ENCODE measurements around the gene KRT15.

Gene KRT15

GRCh38 chr17:41504246-41504977, 14.3 kb downstream of the KRT15 start:
- DNase-seq (ENCODE audit: low spot score) = no peak

- no peak for DNase-seq (ENCODE audit: low spot score)
Observed at GRCh38 chr17:41503202-41503601, 15.5 kb downstream of the KRT15 start.

- DNase-seq (ENCODE audit: low spot score) = no peak
Observed at GRCh38 chr17:41500131-41500911, 18.4 kb downstream of the KRT15 start.

- no peak for DNase-seq (ENCODE audit: low spot score)
Observed at GRCh38 chr17:41499714-41500113, 19.0 kb downstream of the KRT15 start.

DNA sequence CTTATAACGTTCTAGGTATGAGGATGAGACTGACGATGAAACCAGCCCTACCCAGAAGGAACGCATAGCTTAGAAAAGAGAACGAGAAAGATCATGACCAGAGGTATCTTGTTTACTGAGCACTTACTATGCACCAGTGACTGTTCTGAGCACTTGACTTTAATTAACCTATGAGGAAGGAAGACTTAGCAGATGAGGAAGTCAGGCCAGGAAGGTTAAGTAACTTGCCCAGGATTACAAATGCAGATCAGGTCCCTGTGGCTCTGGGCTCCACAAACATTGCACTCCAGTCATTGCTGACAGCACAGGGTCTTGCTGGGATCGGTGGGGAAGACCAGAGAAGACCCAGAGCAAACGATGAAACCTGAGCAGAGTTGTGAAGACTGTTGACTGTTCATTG, 20.4 kb downstream of the KRT15 start:
- no peak for DNase-seq (ENCODE audit: low spot score)

DNA sequence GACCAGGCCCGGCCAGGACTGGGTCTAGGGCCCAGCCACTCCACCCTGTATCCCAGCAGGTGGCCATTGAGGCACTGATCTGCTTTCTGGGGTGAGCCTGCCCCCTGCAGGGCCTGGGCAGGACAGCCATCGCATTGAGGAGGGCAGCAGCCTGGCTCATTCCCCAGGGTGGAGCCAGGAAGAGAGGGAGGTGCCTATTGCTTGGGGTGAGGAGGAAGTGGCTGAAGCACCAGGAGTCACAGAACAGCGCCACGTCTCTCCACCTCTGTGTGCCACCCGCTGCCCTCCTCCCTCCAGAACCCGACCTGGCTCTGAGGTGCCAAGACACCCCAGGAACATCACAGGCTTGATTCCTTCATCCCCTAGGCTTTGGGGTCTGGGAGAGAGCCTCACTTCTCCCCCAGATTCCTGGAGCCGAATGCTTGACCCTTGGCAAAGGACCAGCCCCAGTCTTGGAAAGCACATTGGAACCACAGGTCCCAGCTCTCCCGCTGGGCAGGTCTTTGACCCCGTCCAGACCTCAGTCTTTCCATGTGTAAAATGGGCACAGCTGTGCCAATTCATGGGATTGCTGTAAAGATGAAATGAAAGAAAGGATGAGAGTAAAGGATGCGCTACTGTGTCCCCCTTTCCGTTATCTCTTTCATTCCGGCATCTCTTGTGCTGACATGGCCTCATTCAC, 21.7 kb downstream of the KRT15 start:
- peak; percentile 82 for DNase-seq (ENCODE audit: low spot score)

GRCh38 chr17:41494524-41494923, 24.2 kb downstream of the KRT15 start:
- DNase-seq (ENCODE audit: low spot score) = no peak

GRCh38 chr17:41492771-41493170, 25.9 kb downstream of the KRT15 start:
- DNase-seq (ENCODE audit: low spot score) = no peak

- DNase-seq (ENCODE audit: low spot score) = no peak
Observed at GRCh38 chr17:41492351-41492750, 26.3 kb downstream of the KRT15 start.

GRCh38 chr17:41491476-41491875, 27.2 kb downstream of the KRT15 start:
- DNase-seq (ENCODE audit: low spot score) = no peak

DNA sequence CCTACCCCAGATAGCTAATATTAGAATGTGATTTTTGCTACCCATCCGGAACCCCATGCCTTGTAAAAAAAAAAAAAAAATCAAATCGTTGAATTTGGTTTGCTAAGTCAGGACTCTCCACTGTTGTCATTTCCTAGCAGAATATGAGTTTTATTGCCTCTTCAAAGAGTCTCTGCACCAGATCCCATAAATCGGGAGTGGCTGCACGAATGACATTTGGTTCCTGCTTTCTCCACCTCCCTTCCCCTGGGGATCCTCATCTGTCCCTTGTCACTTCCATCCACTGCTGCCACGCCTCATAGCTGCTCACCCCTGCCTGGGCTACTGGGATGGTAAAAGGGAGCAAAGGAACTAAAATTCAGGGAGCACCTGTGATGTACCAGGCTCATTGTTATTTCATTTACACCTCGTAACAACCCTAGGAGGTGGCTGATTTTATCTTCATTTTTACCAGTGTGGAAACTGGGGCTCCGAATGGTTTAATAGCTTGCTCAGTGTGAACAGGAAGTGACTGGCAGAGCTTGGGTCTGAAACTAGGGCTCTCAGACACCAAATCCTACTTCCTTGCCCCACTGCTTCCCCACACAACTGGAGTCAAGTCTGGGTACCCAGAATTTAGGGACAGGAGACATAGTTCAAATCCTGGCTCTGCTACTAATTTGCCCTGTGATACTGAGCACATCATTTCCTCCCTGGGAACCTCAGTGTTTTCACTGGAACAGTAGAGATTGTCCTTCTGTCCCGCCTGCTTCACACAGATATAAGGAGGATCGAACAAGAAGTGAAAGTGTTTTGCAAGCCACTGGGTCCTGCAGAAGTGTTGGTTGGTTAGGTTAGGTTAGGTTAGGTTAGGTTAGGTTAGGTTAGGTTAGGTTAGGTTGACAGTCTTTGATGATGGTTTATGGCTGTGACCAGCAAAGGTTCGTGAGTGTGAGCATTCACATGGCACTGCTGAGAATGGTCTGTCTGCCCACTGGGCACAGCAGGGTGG, 28.4 kb downstream of the KRT15 start:
- DNase-seq (ENCODE audit: low spot score) = no peak

DNA sequence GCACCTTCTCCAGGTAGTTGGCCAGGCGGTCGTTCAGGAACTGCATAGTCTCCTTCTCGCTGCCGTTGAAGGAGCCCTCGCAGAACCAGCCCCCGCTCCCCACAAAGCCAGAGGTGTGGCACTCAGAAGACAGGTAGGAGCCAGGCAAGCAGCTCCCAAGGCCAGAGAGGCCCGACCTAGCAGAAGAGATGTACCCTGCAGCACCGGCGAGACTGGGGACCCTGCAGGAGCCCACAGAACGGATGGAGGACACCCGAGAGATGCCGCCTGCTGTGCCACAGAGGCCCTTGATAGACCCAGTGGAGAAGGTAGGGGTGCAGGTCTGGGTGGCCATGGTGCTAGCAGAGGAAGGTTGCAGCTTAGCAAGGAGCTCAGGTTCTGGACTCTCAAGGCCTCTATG, 29.2 kb downstream of the KRT15 start, which contains the start of gene KRT36:
Gene KRT36 (minus strand): TSS at position 380 of the 400 bp plus-strand sequence. CDS start 46 bp downstream, at position 334.
- DNase-seq (ENCODE audit: low spot score) = no peak

DNA sequence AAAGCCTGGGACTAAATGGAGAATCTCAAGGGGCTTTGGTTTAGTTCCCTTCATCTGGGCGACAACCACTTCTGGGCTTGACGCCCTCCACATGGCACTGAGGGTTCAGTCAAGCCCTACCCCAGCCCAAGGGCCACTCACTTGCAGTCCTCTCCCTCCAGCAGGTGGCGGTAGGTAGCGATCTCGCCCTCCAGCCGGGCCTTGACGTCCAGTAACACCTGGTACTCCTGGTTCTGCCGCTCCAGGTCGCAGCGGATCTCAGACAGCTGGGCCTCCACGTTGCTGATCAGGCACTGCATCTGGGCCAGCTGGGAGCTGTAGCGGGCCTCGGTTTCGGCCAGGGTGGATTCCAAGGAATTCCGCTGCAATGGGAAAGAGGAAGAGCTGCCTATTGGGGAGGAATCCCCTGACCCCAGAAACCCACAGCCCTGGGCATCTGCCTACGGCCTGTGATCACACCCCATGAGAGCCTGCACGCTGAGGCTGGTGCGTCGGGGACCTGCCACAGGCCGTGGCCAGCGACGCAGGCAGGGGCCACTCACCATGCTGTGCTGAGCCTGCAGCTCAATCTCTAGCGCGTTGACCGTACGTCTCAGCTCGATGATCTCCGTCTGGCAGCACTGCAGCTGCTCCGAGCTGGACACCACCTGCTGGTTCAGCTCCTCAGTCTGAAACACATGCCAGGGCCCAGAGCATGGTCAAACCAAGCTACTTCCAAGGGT, 31.7 kb downstream of the KRT15 start:
- DNase-seq (ENCODE audit: low spot score) = peak; percentile 82

- DNase-seq (ENCODE audit: low spot score) = no peak
Observed at GRCh38 chr17:41486316-41486715, 32.4 kb downstream of the KRT15 start.

DNA sequence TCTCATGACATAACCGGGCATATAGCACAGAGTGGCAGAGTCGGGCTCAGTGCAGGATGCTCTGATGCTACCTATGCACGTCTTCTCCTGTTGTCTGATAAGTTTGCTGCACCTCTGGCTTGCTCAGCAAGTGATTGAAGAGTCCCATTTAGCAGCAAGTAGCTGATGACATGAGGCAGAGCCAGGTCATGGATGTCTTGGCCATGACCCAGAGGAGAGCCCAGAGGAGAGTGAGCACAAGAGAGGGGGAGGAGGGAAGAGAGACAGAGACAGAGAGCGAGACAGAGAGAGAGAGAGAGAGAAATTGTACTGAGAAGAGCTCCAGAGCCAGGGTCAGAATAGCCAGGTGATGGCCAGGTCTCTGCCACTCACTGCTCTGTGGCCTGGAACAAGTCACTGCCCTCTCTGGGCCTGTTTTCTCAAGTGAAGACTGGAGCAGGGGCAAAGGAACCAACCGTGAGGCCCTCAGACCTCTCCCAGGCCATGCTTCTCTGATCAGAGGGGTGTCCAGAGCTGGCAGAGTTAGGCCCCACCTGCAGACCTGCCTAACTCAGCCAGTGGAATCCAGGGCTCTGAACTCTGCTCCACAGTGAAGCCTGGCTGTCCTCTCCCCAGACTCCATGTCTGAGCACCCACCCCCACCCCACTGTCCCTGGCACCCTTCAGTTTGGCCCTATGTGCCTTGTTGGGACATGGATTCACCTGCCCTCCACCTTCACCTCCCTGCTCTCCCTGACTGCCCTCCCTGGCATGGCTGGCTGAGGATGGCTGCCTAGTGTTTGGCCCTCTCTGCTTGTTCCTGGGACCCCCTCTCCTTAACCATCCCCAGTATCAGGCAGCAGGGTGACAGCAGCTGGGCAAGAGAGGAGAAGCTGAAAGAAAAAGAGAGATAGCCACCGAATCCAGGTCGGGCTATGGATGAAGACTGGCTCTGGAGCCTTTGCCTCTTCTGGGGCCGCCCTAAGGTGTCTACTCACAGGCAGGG, 33.5 kb downstream of the KRT15 start:
- DNase-seq (ENCODE audit: low spot score) = no peak

- DNase-seq (ENCODE audit: low spot score) = no peak
Observed at GRCh38 chr17:41483991-41484826, 34.5 kb downstream of the KRT15 start.

GRCh38 chr17:41483531-41483930, 35.2 kb downstream of the KRT15 start:
- DNase-seq (ENCODE audit: low spot score) = no peak

- no peak for DNase-seq (ENCODE audit: low spot score)
Observed at GRCh38 chr17:41481036-41481435, 37.7 kb downstream of the KRT15 start, which contains the start of gene KRT35. TSS of gene KRT35 (minus strand) at chr17:41481151. CDS start at chr17:41481097, 54 bp downstream.

- no peak for DNase-seq (ENCODE audit: low spot score)
Observed at GRCh38 chr17:41480581-41480980, 38.1 kb downstream of the KRT15 start.
